Measurements from ENCODE around the gene CELF5.
"Not testable (repeated sequence)": the region's sequence is repeated elsewhere in the genome, so short reads cannot be mapped to it uniquely, and the experiment has no call there.

Gene CELF5

GRCh38 chr19:3342246-3342645, 117.8 kb downstream of the CELF5 start:
- no peaks in the 10 kb centered on the region for H3K36me3 ChIP-seq (ENCODE audit: insufficient read depth, low read length)
- H3K4me1 ChIP-seq (ENCODE audit: insufficient read depth, low read length), result no peaks in the 10 kb centered on the region
- H3K9me3 ChIP-seq (ENCODE audit: low read length), result no peaks in the 10 kb centered on the region
- H3K4me3 ChIP-seq (ENCODE audit: low read length), result no peak overlapping the region
- H2AFZ ChIP-seq (ENCODE audit: low read depth, low read length), result no peak overlapping the region
- H3K27me3 ChIP-seq (ENCODE audit: insufficient read depth, low read length), result peaks cover 9% of the 10 kb centered on the region

- not testable (repeated sequence) for H3K27me3 ChIP-seq (ENCODE audit: insufficient read depth, low read length); H2AFZ ChIP-seq (ENCODE audit: low read depth, low read length); H3K4me3 ChIP-seq (ENCODE audit: low read length)
Observed at GRCh38 chr19:3342962-3343361, 118.5 kb downstream of the CELF5 start.

GRCh38 chr19:3343619-3344502, 119.4 kb downstream of the CELF5 start:
- H3K4me1 ChIP-seq (ENCODE audit: insufficient read depth, low read length), result no peaks in the 10 kb centered on the region
- H2AFZ ChIP-seq (ENCODE audit: low read depth, low read length), result no peak overlapping the region
- peaks cover 7% of the 10 kb centered on the region for H3K27me3 ChIP-seq (ENCODE audit: insufficient read depth, low read length)
- H3K36me3 ChIP-seq (ENCODE audit: insufficient read depth, low read length), result no peaks in the 10 kb centered on the region
- H3K4me3 ChIP-seq (ENCODE audit: low read length), result no peak overlapping the region
- no peaks in the 10 kb centered on the region for H3K9me3 ChIP-seq (ENCODE audit: low read length)

More at GRCh38 chr19:3342962-3343361, 118.5 kb downstream of the CELF5 start:
- not testable (repeated sequence) for H3K9me3 ChIP-seq (ENCODE audit: low read length); H3K4me1 ChIP-seq (ENCODE audit: insufficient read depth, low read length); H3K36me3 ChIP-seq (ENCODE audit: insufficient read depth, low read length)

GRCh38 chr19:3344608-3345598, 120.4 kb downstream of the CELF5 start:
- Histone ChIP-seq H3K4me1 (ENCODE audit: insufficient read depth, low read length) (no peaks in the 10 kb centered on the region), H3K4me3 (ENCODE audit: low read length) (no peak overlapping the region), H3K9me3 (ENCODE audit: low read length) (no peaks in the 10 kb centered on the region), H2AFZ (ENCODE audit: low read depth, low read length) (no peak overlapping the region), H3K27me3 (ENCODE audit: insufficient read depth, low read length) (peaks cover 7% of the 10 kb centered on the region), H3K36me3 (ENCODE audit: insufficient read depth, low read length) (no peaks in the 10 kb centered on the region)

GRCh38 chr19:3345850-3346460, 121.5 kb downstream of the CELF5 start:
- no peak overlapping the region for H3K4me3 ChIP-seq (ENCODE audit: low read length)
- H2AFZ ChIP-seq (ENCODE audit: low read depth, low read length), result no peak overlapping the region
- H3K27me3 ChIP-seq (ENCODE audit: insufficient read depth, low read length), result peaks cover 9% of the 10 kb centered on the region
- no peaks in the 10 kb centered on the region for H3K36me3 ChIP-seq (ENCODE audit: insufficient read depth, low read length)
- H3K4me1 ChIP-seq (ENCODE audit: insufficient read depth, low read length), result no peaks in the 10 kb centered on the region
- no peaks in the 10 kb centered on the region for H3K9me3 ChIP-seq (ENCODE audit: low read length)

Measured in neuron (in vitro differentiated cells).